Esophagus muscularis mucosa (tissue), 3 donors: Measurements from ENCODE around the gene SOX9.

Experiments
- POLR2AphosphoS5 ChIP-seq, 2 donors: sonication (generic); formaldehyde crosslinking; IDR thresholded peaks; one replicate each; pipeline ENCODE4 v1.6.1; 2017; ENCODE audit warnings: antibody characterized with exemption in 2 of 2
- TF ChIP-seq, protein P1 (sequence below), 3 experiments: fragments of 200-600 bp in 2 of 3; fragments of 450-650 bp in 1 of 3; sonication (generic) in 2 of 3; IDR thresholded peaks; one replicate each; pipeline ENCODE4 v1.5.1; 2017 to 2019; ENCODE audit warnings: antibody characterized with exemption in 3 of 3, mild to moderate bottlenecking in 2 of 3, moderate library complexity in 1 of 3

DNA sequence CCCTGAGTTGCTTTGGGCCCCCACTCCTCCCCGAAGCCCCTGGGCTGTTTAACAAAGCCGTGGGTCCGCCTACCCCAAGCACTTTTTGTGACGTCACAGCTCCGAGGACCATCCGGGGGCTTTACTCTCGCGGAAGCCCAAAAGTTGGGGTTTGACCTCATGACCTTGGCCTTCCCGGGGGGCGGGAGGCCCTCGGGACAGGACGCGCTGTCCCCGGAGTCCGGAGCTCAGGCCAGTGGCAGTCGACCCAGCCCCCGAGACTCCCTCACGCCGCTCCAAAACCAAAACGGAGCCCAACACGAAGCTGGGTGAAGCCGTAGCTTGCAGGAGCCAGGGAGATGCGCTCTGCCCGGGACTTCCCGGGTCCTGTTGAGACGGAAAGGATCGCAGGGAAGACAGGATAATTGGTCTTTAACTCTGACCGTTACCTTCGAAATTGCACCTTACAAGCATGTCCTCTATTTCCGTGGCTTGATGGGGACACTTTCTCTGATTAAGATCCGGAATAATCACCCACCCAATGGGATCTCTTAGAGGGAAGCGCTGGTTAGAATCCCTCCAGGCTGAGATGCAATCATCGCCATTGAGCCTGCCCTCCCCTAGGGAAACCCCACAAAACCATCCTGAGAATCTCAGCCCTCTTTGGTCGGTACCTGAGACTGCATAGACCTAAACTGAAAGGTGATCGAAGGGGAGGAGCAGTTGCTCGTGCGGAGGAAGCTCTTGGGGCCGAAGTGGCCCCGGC, 4.9 kb upstream of the SOX9 start:
- TF ChIP-seq POLR2AphosphoS5 (IDR thresholded peaks at IDR 0.05) = no peak
- TF ChIP-seq, protein P1, sequence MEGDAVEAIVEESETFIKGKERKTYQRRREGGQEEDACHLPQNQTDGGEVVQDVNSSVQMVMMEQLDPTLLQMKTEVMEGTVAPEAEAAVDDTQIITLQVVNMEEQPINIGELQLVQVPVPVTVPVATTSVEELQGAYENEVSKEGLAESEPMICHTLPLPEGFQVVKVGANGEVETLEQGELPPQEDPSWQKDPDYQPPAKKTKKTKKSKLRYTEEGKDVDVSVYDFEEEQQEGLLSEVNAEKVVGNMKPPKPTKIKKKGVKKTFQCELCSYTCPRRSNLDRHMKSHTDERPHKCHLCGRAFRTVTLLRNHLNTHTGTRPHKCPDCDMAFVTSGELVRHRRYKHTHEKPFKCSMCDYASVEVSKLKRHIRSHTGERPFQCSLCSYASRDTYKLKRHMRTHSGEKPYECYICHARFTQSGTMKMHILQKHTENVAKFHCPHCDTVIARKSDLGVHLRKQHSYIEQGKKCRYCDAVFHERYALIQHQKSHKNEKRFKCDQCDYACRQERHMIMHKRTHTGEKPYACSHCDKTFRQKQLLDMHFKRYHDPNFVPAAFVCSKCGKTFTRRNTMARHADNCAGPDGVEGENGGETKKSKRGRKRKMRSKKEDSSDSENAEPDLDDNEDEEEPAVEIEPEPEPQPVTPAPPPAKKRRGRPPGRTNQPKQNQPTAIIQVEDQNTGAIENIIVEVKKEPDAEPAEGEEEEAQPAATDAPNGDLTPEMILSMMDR (IDR thresholded peaks at IDR 0.05) = no peak
